GM23338 (cell line): ENCODE measurements around the gene PLIN5. TPM values are rescaled to one million over a fixed set of nuclear protein-coding genes. Genes with fewer than 3 reads are reported as not detected.

Experiments
- ATAC-seq: fragments of 200-7000 bp; cut with Tn5 transposase; 3 replicates; pipeline ENCODE4 v1.9.1; 2020
- DNase-seq: peaks from one replicate; pipeline ENCODE4 v3.0.0-alpha.2; 2015; ENCODE audit warnings: low spot score
- H2AFZ ChIP-seq: fragments of 200-600 bp; sonication (generic); 2 replicates; pipeline ENCODE4 v1.8.0; 2016; ENCODE audit warnings: antibody characterized with exemption, mild to moderate bottlenecking, moderate library complexity
- H3F3A ChIP-seq: fragments of 200-600 bp; sonication (generic); replicated peaks from 2 replicates; pipeline ENCODE4 v1.8.0; 2017; ENCODE audit warnings: antibody characterized with exemption, mixed run types, low read depth
- H3K27ac ChIP-seq: fragments of 200-600 bp; sonication (generic); 2 replicates; pipeline ENCODE4 v1.6.1; 2016; ENCODE audit warnings: low read depth
- H3K27me3 ChIP-seq: fragments of 200-600 bp; sonication (generic); 2 replicates; pipeline ENCODE4 v1.8.0; 2016; ENCODE audit warnings: mild to moderate bottlenecking, mixed run types, moderate library complexity; ENCODE audit not compliant: insufficient read depth
- H3K36me3 ChIP-seq: fragments of 200-600 bp; sonication (generic); 2 replicates; pipeline ENCODE4 v1.8.0; 2016; ENCODE audit warnings: mild to moderate bottlenecking; ENCODE audit not compliant: insufficient read depth
- H3K4me1 ChIP-seq: fragments of 200-600 bp; sonication (generic); 2 replicates; pipeline ENCODE4 v1.8.0; 2016; ENCODE audit warnings: mild to moderate bottlenecking, moderate library complexity; ENCODE audit not compliant: insufficient read depth
- H3K4me2 ChIP-seq: fragments of 200-600 bp; sonication (generic); 2 replicates; pipeline ENCODE4 v1.7.1; 2017; ENCODE audit warnings: mixed run types
- H3K4me3 ChIP-seq: fragments of 200-600 bp; sonication (generic); 2 replicates; pipeline ENCODE4 v1.6.1; 2016; ENCODE audit warnings: mixed run types
- H3K79me2 ChIP-seq: fragments of 200-600 bp; sonication (generic); replicated peaks from 2 replicates; pipeline ENCODE4 v1.8.0; 2017; ENCODE audit warnings: mild to moderate bottlenecking; ENCODE audit not compliant: insufficient read depth
- H3K9me2 ChIP-seq: fragments of 200-600 bp; sonication (generic); 2 replicates; pipeline ENCODE4 v1.8.0; 2017; ENCODE audit not compliant: insufficient read depth
- H4K20me1 ChIP-seq: fragments of 200-600 bp; sonication (generic); replicated peaks from 2 replicates; pipeline ENCODE4 v1.8.0; 2017; ENCODE audit warnings: mild to moderate bottlenecking; ENCODE audit not compliant: insufficient read depth
- H3K27ac Mint-ChIP-seq: 2 replicates; pipeline ENCODE4 v1.8.0; 2020; ENCODE audit warnings: inconsistent platforms, mild to moderate bottlenecking, moderate library complexity, mixed read lengths
- H3K27me3 Mint-ChIP-seq: 3 replicates; pipeline ENCODE4 v1.8.0; 2022; ENCODE audit warnings: low read depth, mild to moderate bottlenecking, moderate library complexity, mixed read lengths, inconsistent platforms; ENCODE audit not compliant: insufficient read depth, poor library complexity
- H3K36me3 Mint-ChIP-seq: 3 replicates; pipeline ENCODE4 v1.8.0; 2021; ENCODE audit warnings: low read depth, mild to moderate bottlenecking, inconsistent platforms, moderate library complexity, mixed read lengths
- H3K4me1 Mint-ChIP-seq: 3 replicates; pipeline ENCODE4 v1.8.0; 2020; ENCODE audit warnings: mild to moderate bottlenecking, inconsistent platforms, mixed read lengths
- H3K4me3 Mint-ChIP-seq: 3 replicates; pipeline ENCODE4 v1.8.0; 2021; ENCODE audit warnings: moderate library complexity, mild to moderate bottlenecking, inconsistent platforms, mixed read lengths
- H3K9me3 Mint-ChIP-seq: 3 replicates; pipeline ENCODE4 v1.8.0; 2020; ENCODE audit warnings: moderate library complexity, mild to moderate bottlenecking, inconsistent platforms, mixed read lengths
- CREB1 ChIP-seq: fragments of 250-450 bp; sonication (Bioruptor Pico); IDR thresholded peaks from 2 replicates; pipeline ENCODE4 v1.5.0; 2020; ENCODE audit warnings: low read depth, mild to moderate bottlenecking, moderate library complexity
- ETS1 ChIP-seq: IDR thresholded peaks from 2 replicates; pipeline ENCODE4 v1.6.1; 2016; ENCODE audit warnings: antibody characterized with exemption
- EZH2 ChIP-seq: fragments of 200-600 bp; sonication (generic); IDR thresholded peaks from one replicate; pipeline ENCODE4 v1.8.0; 2017; ENCODE audit warnings: antibody characterized with exemption, mild to moderate bottlenecking, low read depth; ENCODE audit not compliant: unreplicated experiment
- EZH2phosphoT487 ChIP-seq: fragments of 200-600 bp; sonication (generic); IDR thresholded peaks from one replicate; pipeline ENCODE4 v1.8.1; 2018; ENCODE audit warnings: antibody characterized with exemption; ENCODE audit not compliant: unreplicated experiment
- JUNB ChIP-seq: IDR thresholded peaks from one replicate; pipeline ENCODE4 v1.6.1; 2016; ENCODE audit warnings: antibody characterized with exemption; ENCODE audit not compliant: unreplicated experiment
- NANOG ChIP-seq: IDR thresholded peaks from 2 replicates; pipeline ENCODE4 v1.6.1; 2016; ENCODE audit warnings: antibody characterized with exemption, borderline replicate concordance
- POLR2AphosphoS5 ChIP-seq: IDR thresholded peaks from 2 replicates; pipeline ENCODE4 v1.6.1; 2016; ENCODE audit warnings: antibody characterized with exemption, low read depth
- STAT1 ChIP-seq: IDR thresholded peaks from one replicate; pipeline ENCODE4 v1.6.1; 2016; ENCODE audit warnings: antibody characterized with exemption; ENCODE audit not compliant: unreplicated experiment
- ZNF114 ChIP-seq: fragments of 250-450 bp; sonication (Bioruptor Pico); IDR thresholded peaks from 2 replicates; pipeline ENCODE4 v1.5.0; 2020; ENCODE audit warnings: mild to moderate bottlenecking, moderate library complexity
- ZNF331 ChIP-seq: fragments of 250-450 bp; sonication (Bioruptor Pico); IDR thresholded peaks from 2 replicates; pipeline ENCODE4 v1.5.0; 2020; ENCODE audit warnings: low read depth, mild to moderate bottlenecking, moderate library complexity
- polyA plus RNA-seq: library from polyadenylated mRNA; unstranded; fragments of >200 nt; fragmentation: Nextera tagmentation; extraction: Ambion mirVana; gene quantifications from 2 replicates; pipeline ENCODE4 v1.2.1, GENCODE V29; 2016
- total RNA-seq: library from RNA; depleted of rRNA; stranded (reverse); fragments of >200 nt; shearing (Covaris generic); gene quantifications from 2 replicates; pipeline ENCODE4 v1.2.3, GENCODE V29; 2014
- TF ChIP-seq, protein P1 (sequence below): IDR thresholded peaks from one replicate; pipeline ENCODE4 v1.6.1; 2018; ENCODE audit warnings: antibody characterized with exemption; ENCODE audit not compliant: unreplicated experiment
- TF ChIP-seq, protein P2 (sequence below), 2 experiments: fragments of 200-600 bp in 1 of 2; sonication (generic) in 1 of 2; conservative IDR thresholded peaks; 2 replicates each; pipeline versions ENCODE4 v1.5.1 to v1.6.1; 2016 to 2017; ENCODE audit warnings: antibody characterized with exemption in 2 of 2, low read depth in 2 of 2, mild to moderate bottlenecking in 2 of 2, moderate library complexity in 1 of 2

Gene PLIN5
- total and polyA plus RNA-seq, 2 experiments from 2014 or later: 1.9 to 3.5 TPM

DNA sequence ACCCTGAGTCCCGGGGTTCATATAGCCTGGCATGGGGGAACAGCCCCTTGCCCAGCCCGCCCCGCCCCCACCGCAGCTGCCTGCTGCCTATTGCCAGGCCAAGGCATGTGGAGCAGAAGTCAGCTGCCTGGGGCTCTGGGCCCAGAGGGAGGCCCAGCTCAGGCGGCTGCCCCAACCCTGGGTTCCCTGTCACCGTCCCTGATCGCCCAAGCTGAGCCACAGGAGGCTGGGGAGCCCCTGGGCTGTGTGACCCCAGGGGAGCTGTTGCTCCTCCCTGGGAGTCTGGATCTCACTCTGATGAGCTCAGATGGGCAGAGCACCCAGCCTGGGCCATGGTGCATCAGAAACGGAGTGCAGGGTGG, 18.1 kb downstream of the PLIN5 start:
- no peak overlapping the region for H2AFZ ChIP-seq
- no peak overlapping the region for H3K27ac ChIP-seq
- peaks cover 4% of the 10 kb centered on the region for H3K4me1 Mint-ChIP-seq
- no peak overlapping the region for H3K4me3 Mint-ChIP-seq
- H3F3A ChIP-seq: no peaks in the 10 kb centered on the region
- peaks cover 47% of the 10 kb centered on the region for H3K27me3 Mint-ChIP-seq
- no peak for TF ChIP-seq JUNB
- no peak for TF ChIP-seq EZH2
- no peak for TF ChIP-seq NANOG
- no peak for TF ChIP-seq STAT1
- TF ChIP-seq ETS1: no peak
- no peak for TF ChIP-seq CREB1
- TF ChIP-seq ZNF114 (CRISPR knock-in tag): no peak
- TF ChIP-seq POLR2AphosphoS5: no peak
- no peaks in the 10 kb centered on the region for H3K9me2 ChIP-seq
- no peak overlapping the region for H3K4me2 ChIP-seq
- H3K79me2 ChIP-seq: no peaks in the 10 kb centered on the region
- H3K4me1 ChIP-seq: no peaks in the 10 kb centered on the region
- DNase-seq (no peak), ATAC-seq (peak; percentile 17)
- no peaks in the 10 kb centered on the region for H4K20me1 ChIP-seq
- no peak overlapping the region for H3K4me3 ChIP-seq
- peaks cover 3% of the 10 kb centered on the region; the same call in 2 of the 3 replicates for H3K9me3 Mint-ChIP-seq
- no peak overlapping the region for H3K27ac Mint-ChIP-seq
- no peaks in the 10 kb centered on the region for H3K36me3 ChIP-seq
- peaks cover 37% of the 10 kb centered on the region; the same call in 1 of the 2 replicates for H3K27me3 ChIP-seq
- H3K36me3 Mint-ChIP-seq: peaks cover 2% of the 10 kb centered on the region; the same call in 1 of the 3 replicates

GRCh38 chr19:4516199-4516938, 18.7 kb downstream of the PLIN5 start:
- Mint-ChIP-seq H3K27ac (no peak overlapping the region), H3K9me3 (peaks cover 3% of the 10 kb centered on the region; the same call in 2 of the 3 replicates), H3K27me3 (peaks cover 49% of the 10 kb centered on the region), H3K4me1 (peaks cover 4% of the 10 kb centered on the region), H3K4me3 (no peak overlapping the region), H3K36me3 (peaks cover 2% of the 10 kb centered on the region; the same call in 1 of the 3 replicates)
- Histone ChIP-seq H2AFZ (no peak overlapping the region), H3K4me3 (no peak overlapping the region), H3K9me2 (no peaks in the 10 kb centered on the region), H3K27ac (no peak overlapping the region), H4K20me1 (no peaks in the 10 kb centered on the region), H3K79me2 (no peaks in the 10 kb centered on the region), H3K36me3 (no peaks in the 10 kb centered on the region), H3K4me1 (no peaks in the 10 kb centered on the region), H3K4me2 (no peak overlapping the region), H3K27me3 (peaks cover 37% of the 10 kb centered on the region; the same call in 1 of the 2 replicates), H3F3A (no peaks in the 10 kb centered on the region)
- no peak for DNase-seq
- ATAC-seq: peak; percentile 10
- TF ChIP-seq ZNF331 (CRISPR knock-in tag): no peak
- TF ChIP-seq EZH2phosphoT487: no peak
- no peak for TF ChIP-seq ETS1
- no peak for TF ChIP-seq JUNB
- TF ChIP-seq, protein P1, sequence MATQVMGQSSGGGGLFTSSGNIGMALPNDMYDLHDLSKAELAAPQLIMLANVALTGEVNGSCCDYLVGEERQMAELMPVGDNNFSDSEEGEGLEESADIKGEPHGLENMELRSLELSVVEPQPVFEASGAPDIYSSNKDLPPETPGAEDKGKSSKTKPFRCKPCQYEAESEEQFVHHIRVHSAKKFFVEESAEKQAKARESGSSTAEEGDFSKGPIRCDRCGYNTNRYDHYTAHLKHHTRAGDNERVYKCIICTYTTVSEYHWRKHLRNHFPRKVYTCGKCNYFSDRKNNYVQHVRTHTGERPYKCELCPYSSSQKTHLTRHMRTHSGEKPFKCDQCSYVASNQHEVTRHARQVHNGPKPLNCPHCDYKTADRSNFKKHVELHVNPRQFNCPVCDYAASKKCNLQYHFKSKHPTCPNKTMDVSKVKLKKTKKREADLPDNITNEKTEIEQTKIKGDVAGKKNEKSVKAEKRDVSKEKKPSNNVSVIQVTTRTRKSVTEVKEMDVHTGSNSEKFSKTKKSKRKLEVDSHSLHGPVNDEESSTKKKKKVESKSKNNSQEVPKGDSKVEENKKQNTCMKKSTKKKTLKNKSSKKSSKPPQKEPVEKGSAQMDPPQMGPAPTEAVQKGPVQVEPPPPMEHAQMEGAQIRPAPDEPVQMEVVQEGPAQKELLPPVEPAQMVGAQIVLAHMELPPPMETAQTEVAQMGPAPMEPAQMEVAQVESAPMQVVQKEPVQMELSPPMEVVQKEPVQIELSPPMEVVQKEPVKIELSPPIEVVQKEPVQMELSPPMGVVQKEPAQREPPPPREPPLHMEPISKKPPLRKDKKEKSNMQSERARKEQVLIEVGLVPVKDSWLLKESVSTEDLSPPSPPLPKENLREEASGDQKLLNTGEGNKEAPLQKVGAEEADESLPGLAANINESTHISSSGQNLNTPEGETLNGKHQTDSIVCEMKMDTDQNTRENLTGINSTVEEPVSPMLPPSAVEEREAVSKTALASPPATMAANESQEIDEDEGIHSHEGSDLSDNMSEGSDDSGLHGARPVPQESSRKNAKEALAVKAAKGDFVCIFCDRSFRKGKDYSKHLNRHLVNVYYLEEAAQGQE: no peak
- no peak for TF ChIP-seq ZNF114 (CRISPR knock-in tag)
- no peak for TF ChIP-seq POLR2AphosphoS5
- no peak for TF ChIP-seq NANOG
- no peak for TF ChIP-seq EZH2
- TF ChIP-seq, protein P2, sequence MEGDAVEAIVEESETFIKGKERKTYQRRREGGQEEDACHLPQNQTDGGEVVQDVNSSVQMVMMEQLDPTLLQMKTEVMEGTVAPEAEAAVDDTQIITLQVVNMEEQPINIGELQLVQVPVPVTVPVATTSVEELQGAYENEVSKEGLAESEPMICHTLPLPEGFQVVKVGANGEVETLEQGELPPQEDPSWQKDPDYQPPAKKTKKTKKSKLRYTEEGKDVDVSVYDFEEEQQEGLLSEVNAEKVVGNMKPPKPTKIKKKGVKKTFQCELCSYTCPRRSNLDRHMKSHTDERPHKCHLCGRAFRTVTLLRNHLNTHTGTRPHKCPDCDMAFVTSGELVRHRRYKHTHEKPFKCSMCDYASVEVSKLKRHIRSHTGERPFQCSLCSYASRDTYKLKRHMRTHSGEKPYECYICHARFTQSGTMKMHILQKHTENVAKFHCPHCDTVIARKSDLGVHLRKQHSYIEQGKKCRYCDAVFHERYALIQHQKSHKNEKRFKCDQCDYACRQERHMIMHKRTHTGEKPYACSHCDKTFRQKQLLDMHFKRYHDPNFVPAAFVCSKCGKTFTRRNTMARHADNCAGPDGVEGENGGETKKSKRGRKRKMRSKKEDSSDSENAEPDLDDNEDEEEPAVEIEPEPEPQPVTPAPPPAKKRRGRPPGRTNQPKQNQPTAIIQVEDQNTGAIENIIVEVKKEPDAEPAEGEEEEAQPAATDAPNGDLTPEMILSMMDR (conservative IDR thresholded peaks at IDR 0.05; ENCODE audit: low read depth in 2 of 2): no peak
